ENCODE data around the gene CDON. TPM values are rescaled to one million over a fixed set of nuclear protein-coding genes. Genes with fewer than 3 reads are reported as not detected.

CDON gene, protein sequence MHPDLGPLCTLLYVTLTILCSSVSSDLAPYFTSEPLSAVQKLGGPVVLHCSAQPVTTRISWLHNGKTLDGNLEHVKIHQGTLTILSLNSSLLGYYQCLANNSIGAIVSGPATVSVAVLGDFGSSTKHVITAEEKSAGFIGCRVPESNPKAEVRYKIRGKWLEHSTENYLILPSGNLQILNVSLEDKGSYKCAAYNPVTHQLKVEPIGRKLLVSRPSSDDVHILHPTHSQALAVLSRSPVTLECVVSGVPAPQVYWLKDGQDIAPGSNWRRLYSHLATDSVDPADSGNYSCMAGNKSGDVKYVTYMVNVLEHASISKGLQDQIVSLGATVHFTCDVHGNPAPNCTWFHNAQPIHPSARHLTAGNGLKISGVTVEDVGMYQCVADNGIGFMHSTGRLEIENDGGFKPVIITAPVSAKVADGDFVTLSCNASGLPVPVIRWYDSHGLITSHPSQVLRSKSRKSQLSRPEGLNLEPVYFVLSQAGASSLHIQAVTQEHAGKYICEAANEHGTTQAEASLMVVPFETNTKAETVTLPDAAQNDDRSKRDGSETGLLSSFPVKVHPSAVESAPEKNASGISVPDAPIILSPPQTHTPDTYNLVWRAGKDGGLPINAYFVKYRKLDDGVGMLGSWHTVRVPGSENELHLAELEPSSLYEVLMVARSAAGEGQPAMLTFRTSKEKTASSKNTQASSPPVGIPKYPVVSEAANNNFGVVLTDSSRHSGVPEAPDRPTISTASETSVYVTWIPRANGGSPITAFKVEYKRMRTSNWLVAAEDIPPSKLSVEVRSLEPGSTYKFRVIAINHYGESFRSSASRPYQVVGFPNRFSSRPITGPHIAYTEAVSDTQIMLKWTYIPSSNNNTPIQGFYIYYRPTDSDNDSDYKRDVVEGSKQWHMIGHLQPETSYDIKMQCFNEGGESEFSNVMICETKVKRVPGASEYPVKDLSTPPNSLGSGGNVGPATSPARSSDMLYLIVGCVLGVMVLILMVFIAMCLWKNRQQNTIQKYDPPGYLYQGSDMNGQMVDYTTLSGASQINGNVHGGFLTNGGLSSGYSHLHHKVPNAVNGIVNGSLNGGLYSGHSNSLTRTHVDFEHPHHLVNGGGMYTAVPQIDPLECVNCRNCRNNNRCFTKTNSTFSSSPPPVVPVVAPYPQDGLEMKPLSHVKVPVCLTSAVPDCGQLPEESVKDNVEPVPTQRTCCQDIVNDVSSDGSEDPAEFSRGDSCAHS (N-terminal part only)
- 3.7 and 4.2 TPM in 2 replicates for polyA plus RNA-seq (2012; rRNA removed)
- 2.8 and 4.5 TPM in 2 replicates for polyA plus RNA-seq (2012; cell fraction: cytosol; rRNA removed)
- 2.3 and 3.5 TPM in 2 replicates for polyA plus RNA-seq (2012; cell fraction: nucleus; rRNA removed)

DNA sequence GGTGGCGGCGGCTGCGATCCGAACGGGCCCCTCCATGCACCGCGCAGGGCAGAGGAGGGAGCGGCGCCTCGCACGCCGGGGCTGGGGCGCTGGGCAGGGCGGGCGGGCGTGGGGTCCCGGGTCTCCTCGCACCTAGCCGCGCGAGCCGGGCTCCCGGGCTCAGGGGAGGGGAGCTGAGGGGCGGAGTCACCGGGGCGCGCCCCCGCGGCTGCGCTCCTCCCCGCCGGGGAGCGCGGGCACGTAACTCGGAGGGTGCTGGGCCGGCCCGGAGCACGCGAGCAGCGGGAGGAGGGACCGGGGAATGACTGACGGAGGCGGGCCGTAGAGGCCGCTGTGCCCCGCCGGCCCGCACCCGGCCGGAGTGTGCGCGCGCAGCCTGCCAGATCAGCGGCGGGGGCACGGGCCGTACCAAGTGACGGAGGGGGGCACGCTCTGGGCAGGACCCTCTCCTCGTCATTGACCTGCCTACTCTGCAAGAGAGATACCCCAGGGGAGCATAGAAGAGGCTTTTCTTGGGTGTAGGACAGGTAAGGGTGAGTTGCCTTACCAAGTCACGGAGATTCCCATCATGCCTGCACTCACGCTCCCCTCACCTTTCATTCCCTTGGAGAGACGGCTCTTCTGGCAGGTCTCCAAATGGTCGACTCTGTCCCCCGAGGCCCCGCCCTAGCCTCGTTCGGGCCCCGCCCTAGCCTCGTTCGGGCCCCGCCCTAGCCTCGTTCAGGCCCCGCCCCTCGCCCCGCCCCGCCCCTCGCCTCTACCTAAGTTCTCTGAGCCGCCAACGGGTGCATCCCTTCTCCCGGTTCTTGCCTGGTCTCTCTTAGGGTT is at the start of gene CDON:
TSS of gene CDON (minus strand) at position 188 of the 828 bp plus-strand sequence. CDS start 39,390 bp downstream, outside the sequence.
- Histone ChIP-seq H3K27ac (ENCODE audit: low read depth in 2 of 2, low read length in 1 of 2) (peak within 1 kb of the TSS; percentile 67 to 98; a peak in 3 of 4 replicates), H3K9ac (peak within 1 kb of the TSS; percentile 85), H3K27me3 (ENCODE audit: insufficient read depth) (no peaks in the 10 kb centered on the region), H2AFZ (ENCODE audit: low read depth) (peak within 1 kb of the TSS; percentile 91), H3K4me3 (ENCODE audit: low read depth in 2 of 2, low read length in 1 of 2) (peak within 1 kb of the TSS; percentile 69 to 78), H3K4me1 (ENCODE audit: control insufficient read depth in 1 of 2, insufficient read depth in 2 of 2, low read depth in 1 of 2, low read length in 1 of 2) (peaks cover 8 to 14% of the 10 kb centered on the region in 2 experiments; a peak in 3 of 4 replicates), H4K20me1 (ENCODE audit: insufficient read depth) (no peaks in the 10 kb centered on the region), H3K79me2 (ENCODE audit: insufficient read depth) (no peaks in the 10 kb centered on the region), H3K36me3 (replicated peaks in 1 of 2; ENCODE audit: control insufficient read depth in 1 of 2, insufficient read depth in 2 of 2, low read length in 1 of 2) (no peaks in the 10 kb centered on the region), H3F3A (replicated peaks; ENCODE audit: insufficient read depth) (no peaks in the 10 kb centered on the region), H3K9me3 (no peaks in the 10 kb centered on the region), H3K4me2 (peak within 1 kb of the TSS; percentile 95), H3K9me2 (no peaks in the 10 kb centered on the region)
- peak; percentile 100 for DNase-seq
- ChIA-PET CTCF (interaction anchor here (0.8 to 8.4 kb wide), 14 partner anchors 9 to 144 kb away, joined by 3 to 95 read pairs (median 14); no protein-coding TSS in a partner anchor), POLR2A (interaction anchor here (1.0 to 4.4 kb wide), 5 partner anchors 17 to 139 kb away, joined by 3 to 69 read pairs (median 5); no protein-coding TSS in a partner anchor)
- WGBS (ENCODE audit: low lambda C conversion rate), result 2% methylated on average over 15 of the region's 82 CpGs
- TF ChIP-seq CTCF (IDR thresholded peaks at IDR 0.05) (no peak), FOXM1 (IDR thresholded peaks at IDR 0.05; ENCODE audit: low read depth) (no peak), MAX (IDR thresholded peaks at IDR 0.05; ENCODE audit: low read depth) (0 out of 2 replicates have a peak, but pooled peaks have one; percentile 30), JUND (IDR thresholded peaks at IDR 0.05) (peak; percentile 37; the same call in 1 of the 2 replicates), EP300 (IDR thresholded peaks at IDR 0.05; ENCODE audit: borderline replicate concordance in 1 of 2, low read depth in 1 of 2, low read length in 1 of 2) (peak in 1 of 2 experiments; percentile 73; a peak in 1 of 4 replicates), GATA2 (CRISPR knock-in tag; IDR thresholded peaks at IDR 0.05) (no peak), TCF12 (IDR thresholded peaks at IDR 0.05) (peak; percentile 19; the same call in 1 of the 2 replicates), TAF1 (IDR thresholded peaks at IDR 0.05; ENCODE audit: borderline replicate concordance, low read depth, low read length) (0 out of 2 replicates have a peak, but pooled peaks have one; percentile 39), RXRA (IDR thresholded peaks at IDR 0.05; ENCODE audit: borderline replicate concordance, low read depth) (no peak), POLR2AphosphoS5 (IDR thresholded peaks at IDR 0.05; ENCODE audit: low read depth, low read length) (no peak), MEF2A (IDR thresholded peaks at IDR 0.05; ENCODE audit: borderline replicate concordance, low read depth) (no peak), REST (IDR thresholded peaks at IDR 0.05; ENCODE audit: low read depth, low read length) (no peak), SMC3 (IDR thresholded peaks at IDR 0.05; ENCODE audit: low read depth, low read length) (peak; percentile 15), YY1 (IDR thresholded peaks at IDR 0.05; ENCODE audit: low read depth) (no peak), NRF1 (IDR thresholded peaks at IDR 0.05; ENCODE audit: low read depth, low read length) (peak; percentile 70), FOSL2 (IDR thresholded peaks at IDR 0.05; ENCODE audit: borderline replicate concordance, low read depth) (no peak)
- TF ChIP-seq, protein P1, sequence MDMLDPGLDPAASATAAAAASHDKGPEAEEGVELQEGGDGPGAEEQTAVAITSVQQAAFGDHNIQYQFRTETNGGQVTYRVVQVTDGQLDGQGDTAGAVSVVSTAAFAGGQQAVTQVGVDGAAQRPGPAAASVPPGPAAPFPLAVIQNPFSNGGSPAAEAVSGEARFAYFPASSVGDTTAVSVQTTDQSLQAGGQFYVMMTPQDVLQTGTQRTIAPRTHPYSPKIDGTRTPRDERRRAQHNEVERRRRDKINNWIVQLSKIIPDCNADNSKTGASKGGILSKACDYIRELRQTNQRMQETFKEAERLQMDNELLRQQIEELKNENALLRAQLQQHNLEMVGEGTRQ (IDR thresholded peaks at IDR 0.05; ENCODE audit: borderline replicate concordance, low read depth, low read length), result no peak
- TF ChIP-seq, protein P2, sequence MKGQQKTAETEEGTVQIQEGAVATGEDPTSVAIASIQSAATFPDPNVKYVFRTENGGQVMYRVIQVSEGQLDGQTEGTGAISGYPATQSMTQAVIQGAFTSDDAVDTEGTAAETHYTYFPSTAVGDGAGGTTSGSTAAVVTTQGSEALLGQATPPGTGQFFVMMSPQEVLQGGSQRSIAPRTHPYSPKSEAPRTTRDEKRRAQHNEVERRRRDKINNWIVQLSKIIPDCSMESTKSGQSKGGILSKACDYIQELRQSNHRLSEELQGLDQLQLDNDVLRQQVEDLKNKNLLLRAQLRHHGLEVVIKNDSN (IDR thresholded peaks at IDR 0.05; ENCODE audit: borderline replicate concordance, low read depth), result no peak
